OCI-LY3 (cell line): ENCODE results near the gene PALMD.

Source experiments
- CTCF ChIP-seq: fragments of 200-600, 300-600 bp; sonication (generic); IDR thresholded peaks from 2 replicates; pipeline ENCODE4 v1.5.1; 2014; ENCODE audit warnings: antibody characterized with exemption, low read length, low read depth
- EZH2phosphoT487 ChIP-seq: fragments of 200-600 bp; shearing (Covaris generic); IDR thresholded peaks from 2 replicates; pipeline ENCODE4 v1.6.1; 2018; ENCODE audit warnings: antibody characterized with exemption, mixed run types, low read depth

- TF ChIP-seq EZH2phosphoT487 (no peak), CTCF (no peak)
These were observed 710 bp upstream of the PALMD start for GRCh38 chr1:99645203-99645602.
